ENCODE measurements around the gene SEC22A. TPM values are rescaled to one million over a fixed set of nuclear protein-coding genes. Genes with fewer than 3 reads are reported as not detected.
A peak's percentile ranks its signal among the peaks of the same experiment; 100 is the strongest.

The SEC22A gene
- total RNA-seq = 18.6 TPM

GRCh38 chr3:123201557-123202427, at the start of gene SEC22A:
Gene SEC22A, plus strand, starts transcription at chr3:123201943. Its CDS starts 7,275 bp downstream, at chr3:123209218.
- DNase-seq (ENCODE audit: low read depth in 2 of 3, low spot score in 2 of 3) = peak; percentile 89 to 97 (median 96)

GRCh38 chr3:123152687-123153086, 49.1 kb upstream of the SEC22A start:
- DNase-seq (ENCODE audit: low read depth in 2 of 3, low spot score in 2 of 3) = no peak

- no peak for DNase-seq (ENCODE audit: low read depth in 2 of 3, low spot score in 2 of 3)
These were observed 48.4 kb upstream of the SEC22A start for GRCh38 chr3:123153125-123154019.

- no peak for DNase-seq (ENCODE audit: low read depth in 2 of 3, low spot score in 2 of 3)
These were observed 47.4 kb upstream of the SEC22A start for GRCh38 chr3:123154020-123154985.

- DNase-seq (ENCODE audit: low read depth in 2 of 3, low spot score in 2 of 3) = no peak
These were observed 46.2 kb upstream of the SEC22A start for GRCh38 chr3:123155471-123156011.

GRCh38 chr3:123156276-123156995, 45.3 kb upstream of the SEC22A start:
- DNase-seq (ENCODE audit: low read depth in 2 of 3, low spot score in 2 of 3) = no peak

- DNase-seq (ENCODE audit: low read depth in 2 of 3, low spot score in 2 of 3) = no peak
These were observed 44.5 kb upstream of the SEC22A start for GRCh38 chr3:123157209-123157597.

GRCh38 chr3:123157598-123158287, 44.0 kb upstream of the SEC22A start:
- no peak for DNase-seq (ENCODE audit: low read depth in 2 of 3, low spot score in 2 of 3)

GRCh38 chr3:123158330-123158729, 43.4 kb upstream of the SEC22A start:
- DNase-seq (ENCODE audit: low read depth in 2 of 3, low spot score in 2 of 3) = no peak

GRCh38 chr3:123158899-123159390, 42.8 kb upstream of the SEC22A start:
- DNase-seq (ENCODE audit: low read depth in 2 of 3, low spot score in 2 of 3) = no peak

GRCh38 chr3:123159926-123160635, 41.7 kb upstream of the SEC22A start:
- DNase-seq (ENCODE audit: low read depth in 2 of 3, low spot score in 2 of 3) = no peak

GRCh38 chr3:123161167-123161566, 40.6 kb upstream of the SEC22A start:
- no peak for DNase-seq (ENCODE audit: low read depth in 2 of 3, low spot score in 2 of 3)

GRCh38 chr3:123163141-123163540, 38.6 kb upstream of the SEC22A start:
- no peak for DNase-seq (ENCODE audit: low read depth in 2 of 3, low spot score in 2 of 3)

GRCh38 chr3:123165163-123165562, 36.6 kb upstream of the SEC22A start:
- DNase-seq (ENCODE audit: low read depth in 2 of 3, low spot score in 2 of 3) = no peak

- DNase-seq (ENCODE audit: low read depth in 2 of 3, low spot score in 2 of 3) = no peak
These were observed 34.1 kb upstream of the SEC22A start for GRCh38 chr3:123167686-123168085.

GRCh38 chr3:123168122-123168521, 33.6 kb upstream of the SEC22A start:
- no peak for DNase-seq (ENCODE audit: low read depth in 2 of 3, low spot score in 2 of 3)

- DNase-seq (ENCODE audit: low read depth in 2 of 3, low spot score in 2 of 3) = no peak
These were observed 33.1 kb upstream of the SEC22A start for GRCh38 chr3:123168605-123169004.

- no peak for DNase-seq (ENCODE audit: low read depth in 2 of 3, low spot score in 2 of 3)
These were observed 32.2 kb upstream of the SEC22A start for GRCh38 chr3:123169492-123169929.
